Astrocyte of the spinal cord (primary cell): ENCODE measurements around the gene PRKD1.

Source experiments
- DNase-seq: peaks from one replicate; pipeline ENCODE4 v3.0.0; 2011; ENCODE audit warnings: low read depth, low spot score
- H3K4me3 ChIP-seq: 2 replicates; pipeline ENCODE4 v1.5.1; 2011; ENCODE audit warnings: low read depth, mild to moderate bottlenecking, low read length, moderate library complexity
- in situ Hi-C: cut with HindIII; loops from 2 replicates; pipeline ENCODE4 v1.10.0; 2017; ENCODE audit warnings: low sequenced_read_pairs
- TF ChIP-seq, protein P1 (sequence below): IDR thresholded peaks from 2 replicates; pipeline ENCODE4 v1.5.1; 2012; ENCODE audit warnings: low read depth, mild to moderate bottlenecking, low read length, inconsistent platforms

The PRKD1 gene

DNA sequence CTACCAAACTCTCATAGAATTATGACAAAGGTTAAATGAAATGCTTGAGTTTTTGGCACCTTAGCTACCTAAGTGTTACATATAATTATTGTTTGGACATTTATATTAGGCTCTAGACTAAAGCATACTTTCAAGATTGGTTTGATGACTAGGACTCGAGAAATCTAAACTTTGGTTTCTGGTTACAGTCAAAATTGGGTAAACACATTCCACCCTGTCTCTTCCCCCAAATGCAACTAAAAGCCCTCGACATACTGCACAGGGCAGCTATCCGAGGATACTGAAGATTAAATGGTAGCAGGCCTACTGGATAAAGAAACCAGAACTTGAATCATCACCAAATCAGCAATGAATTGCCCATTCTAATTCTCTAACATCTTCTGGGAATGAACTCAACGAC is 369.1 kb downstream of the PRKD1 start:
- in situ Hi-C loops, result no loop called here
- TF ChIP-seq, protein P1, sequence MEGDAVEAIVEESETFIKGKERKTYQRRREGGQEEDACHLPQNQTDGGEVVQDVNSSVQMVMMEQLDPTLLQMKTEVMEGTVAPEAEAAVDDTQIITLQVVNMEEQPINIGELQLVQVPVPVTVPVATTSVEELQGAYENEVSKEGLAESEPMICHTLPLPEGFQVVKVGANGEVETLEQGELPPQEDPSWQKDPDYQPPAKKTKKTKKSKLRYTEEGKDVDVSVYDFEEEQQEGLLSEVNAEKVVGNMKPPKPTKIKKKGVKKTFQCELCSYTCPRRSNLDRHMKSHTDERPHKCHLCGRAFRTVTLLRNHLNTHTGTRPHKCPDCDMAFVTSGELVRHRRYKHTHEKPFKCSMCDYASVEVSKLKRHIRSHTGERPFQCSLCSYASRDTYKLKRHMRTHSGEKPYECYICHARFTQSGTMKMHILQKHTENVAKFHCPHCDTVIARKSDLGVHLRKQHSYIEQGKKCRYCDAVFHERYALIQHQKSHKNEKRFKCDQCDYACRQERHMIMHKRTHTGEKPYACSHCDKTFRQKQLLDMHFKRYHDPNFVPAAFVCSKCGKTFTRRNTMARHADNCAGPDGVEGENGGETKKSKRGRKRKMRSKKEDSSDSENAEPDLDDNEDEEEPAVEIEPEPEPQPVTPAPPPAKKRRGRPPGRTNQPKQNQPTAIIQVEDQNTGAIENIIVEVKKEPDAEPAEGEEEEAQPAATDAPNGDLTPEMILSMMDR, result no peak
- no peak overlapping the region for H3K4me3 ChIP-seq
- no peak for DNase-seq

DNA sequence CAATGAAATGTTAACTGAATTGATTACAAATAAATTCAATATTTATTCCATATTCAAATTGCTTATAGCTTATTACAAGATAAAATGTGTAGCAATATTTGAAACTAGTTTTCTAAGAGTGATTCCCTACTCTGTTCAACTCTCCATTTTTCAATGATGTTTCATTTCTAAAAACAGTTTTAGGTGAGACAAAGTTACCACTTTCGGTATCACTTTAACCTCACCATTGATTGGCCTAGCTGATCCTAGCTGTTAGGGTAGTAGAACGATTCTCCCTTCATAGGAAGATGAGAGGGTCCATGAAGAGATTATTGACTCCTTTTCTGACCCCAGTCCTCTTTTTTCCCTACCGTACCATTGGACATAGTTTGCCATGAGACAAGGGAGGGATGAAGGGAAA is 373.3 kb downstream of the PRKD1 start:
- DNase-seq, result no peak
- TF ChIP-seq, protein P1, result no peak
- H3K4me3 ChIP-seq, result no peak overlapping the region
- in situ Hi-C loops, result no loop called here

- TF ChIP-seq, protein P1, result no peak
- in situ Hi-C loops, result no loop called here
- DNase-seq, result no peak
- H3K4me3 ChIP-seq, result no peak overlapping the region
These were observed 374.2 kb downstream of the PRKD1 start for GRCh38 chr14:29553427-29553826.

DNA sequence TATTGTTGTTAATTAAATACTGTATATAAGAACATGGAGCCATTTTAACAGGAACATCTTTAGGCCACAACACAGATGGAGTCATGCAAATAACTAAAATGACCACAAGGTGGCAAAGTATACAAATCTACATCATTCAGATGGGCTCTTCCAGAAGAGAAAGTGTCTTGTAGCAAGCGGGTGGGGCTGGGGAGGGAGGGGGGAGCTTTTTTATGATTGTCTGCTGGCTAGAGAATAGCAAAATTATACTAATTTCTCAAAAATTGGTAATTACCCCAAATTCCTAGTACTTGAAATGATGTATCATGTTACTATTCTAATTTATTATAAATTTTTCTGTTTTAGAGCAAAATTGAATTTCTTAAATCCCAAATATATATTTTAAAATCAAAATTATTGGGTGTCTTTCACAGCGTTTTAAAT is 378.7 kb downstream of the PRKD1 start:
- H3K4me3 ChIP-seq, result no peak overlapping the region
- TF ChIP-seq, protein P1, result peak; percentile 55
- in situ Hi-C loops, result no loop called here
- DNase-seq, result peak; percentile 76

DNA sequence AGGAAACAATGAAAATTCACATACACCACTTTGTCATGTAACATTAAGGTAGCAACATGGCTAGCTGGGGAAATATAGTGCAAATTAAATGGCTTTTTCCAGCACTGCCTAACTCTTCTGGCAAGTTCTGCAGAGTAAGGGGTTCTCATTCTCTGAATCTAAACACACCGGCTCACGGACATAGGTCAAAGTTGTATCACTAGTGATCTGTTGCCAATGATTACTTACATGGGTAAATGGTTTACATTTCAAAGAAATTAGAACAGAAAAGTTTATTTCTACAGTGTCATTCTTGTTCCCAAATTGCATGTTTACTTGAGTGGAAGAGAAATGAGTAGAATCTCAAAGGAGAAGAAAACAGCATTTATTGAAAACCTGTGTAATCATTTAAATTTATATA is 381.9 kb downstream of the PRKD1 start:
- no peak for DNase-seq
- in situ Hi-C loops, result no loop called here
- no peak overlapping the region for H3K4me3 ChIP-seq
- TF ChIP-seq, protein P1, result no peak

GRCh38 chr14:29536886-29537511 is 390.6 kb downstream of the PRKD1 start:
- TF ChIP-seq, protein P1, result peak; percentile 45
- DNase-seq, result peak; percentile 52
- no peak overlapping the region for H3K4me3 ChIP-seq
- in situ Hi-C loops, result no loop called here
